ENCODE measurements around the gene KCNMA1.

GRCh38 chr10:77562742-77563141 lies 74.9 kb downstream of the KCNMA1 start:
- no peak for TF ChIP-seq CTCF (IDR thresholded peaks at IDR 0.05)
- no peak for TF ChIP-seq POLR2A (IDR thresholded peaks at IDR 0.05)
- no peak for TF ChIP-seq POLR2AphosphoS5 (IDR thresholded peaks at IDR 0.05)
